Activated T-cell treated with anti-CD3 and anti-CD28 coated beads for 48 hours (primary cell): ENCODE results near the gene SMPDL3B.

Source experiments
- DNase-seq: peaks from one replicate; pipeline ENCODE4 v3.0.0-alpha.2; 2020; ENCODE audit warnings: low read depth

The SMPDL3B gene, protein sequence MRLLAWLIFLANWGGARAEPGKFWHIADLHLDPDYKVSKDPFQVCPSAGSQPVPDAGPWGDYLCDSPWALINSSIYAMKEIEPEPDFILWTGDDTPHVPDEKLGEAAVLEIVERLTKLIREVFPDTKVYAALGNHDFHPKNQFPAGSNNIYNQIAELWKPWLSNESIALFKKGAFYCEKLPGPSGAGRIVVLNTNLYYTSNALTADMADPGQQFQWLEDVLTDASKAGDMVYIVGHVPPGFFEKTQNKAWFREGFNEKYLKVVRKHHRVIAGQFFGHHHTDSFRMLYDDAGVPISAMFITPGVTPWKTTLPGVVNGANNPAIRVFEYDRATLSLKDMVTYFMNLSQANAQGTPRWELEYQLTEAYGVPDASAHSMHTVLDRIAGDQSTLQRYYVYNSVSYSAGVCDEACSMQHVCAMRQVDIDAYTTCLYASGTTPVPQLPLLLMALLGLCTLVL

DNA sequence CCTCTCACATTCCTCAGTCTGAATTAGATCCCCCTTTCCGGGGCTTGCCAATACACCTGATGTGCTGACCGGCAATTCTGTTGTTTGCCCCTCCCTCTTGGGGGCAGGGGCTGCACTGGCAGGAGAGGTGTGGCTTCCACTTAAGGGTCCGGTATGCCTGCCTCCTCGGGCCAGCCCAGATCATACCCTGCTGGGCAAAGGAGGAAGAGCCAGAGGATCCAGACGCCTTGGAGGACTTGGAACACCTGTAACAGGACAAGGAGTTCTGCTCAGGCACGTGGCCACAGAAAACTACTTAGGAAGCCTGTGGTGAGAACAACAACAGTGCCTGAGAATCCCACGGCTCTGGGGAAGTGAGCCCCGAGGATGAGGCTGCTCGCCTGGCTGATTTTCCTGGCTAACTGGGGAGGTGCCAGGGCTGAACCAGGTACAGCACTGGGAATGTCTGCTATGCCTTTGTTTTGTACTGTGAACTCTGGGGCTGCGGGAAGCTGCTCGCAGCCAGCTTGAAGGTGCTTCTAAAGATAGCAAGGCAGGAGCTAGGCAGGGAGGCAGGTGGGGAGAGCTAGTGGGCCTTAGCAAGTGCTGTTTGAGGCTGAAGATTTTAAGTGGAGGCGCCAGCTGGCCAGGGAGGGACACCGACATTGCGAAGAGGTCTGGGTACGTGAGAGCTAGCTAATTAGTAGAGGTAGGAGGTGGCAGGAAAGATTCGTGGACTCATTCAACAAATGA is at the start of gene SMPDL3B:
Gene SMPDL3B (plus strand): TSS at position 183 of the 732 bp plus-strand sequence. CDS start 184 bp downstream, at position 367.
- no peak for DNase-seq

DNA sequence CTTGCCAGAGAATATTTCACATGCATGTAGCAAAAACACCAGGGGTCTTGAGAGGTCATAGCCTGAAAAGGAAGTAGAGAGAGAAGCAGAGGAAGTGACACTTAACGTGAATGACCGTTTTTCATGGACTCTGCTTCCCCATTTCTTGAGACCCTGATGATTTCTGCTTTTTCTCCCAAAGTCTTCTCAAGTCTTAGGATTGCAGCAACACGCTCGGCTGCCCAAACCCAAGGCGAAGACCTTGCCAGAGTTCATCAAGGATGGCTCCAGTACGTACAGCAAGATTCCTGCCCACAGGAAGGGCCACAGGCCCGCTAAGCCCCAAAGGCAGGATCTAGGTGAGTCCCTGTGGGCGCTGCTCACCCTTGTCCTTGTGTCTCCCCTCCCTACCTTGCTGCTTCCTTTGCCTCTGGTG is 49.7 kb upstream of the SMPDL3B start:
- no peak for DNase-seq

DNA sequence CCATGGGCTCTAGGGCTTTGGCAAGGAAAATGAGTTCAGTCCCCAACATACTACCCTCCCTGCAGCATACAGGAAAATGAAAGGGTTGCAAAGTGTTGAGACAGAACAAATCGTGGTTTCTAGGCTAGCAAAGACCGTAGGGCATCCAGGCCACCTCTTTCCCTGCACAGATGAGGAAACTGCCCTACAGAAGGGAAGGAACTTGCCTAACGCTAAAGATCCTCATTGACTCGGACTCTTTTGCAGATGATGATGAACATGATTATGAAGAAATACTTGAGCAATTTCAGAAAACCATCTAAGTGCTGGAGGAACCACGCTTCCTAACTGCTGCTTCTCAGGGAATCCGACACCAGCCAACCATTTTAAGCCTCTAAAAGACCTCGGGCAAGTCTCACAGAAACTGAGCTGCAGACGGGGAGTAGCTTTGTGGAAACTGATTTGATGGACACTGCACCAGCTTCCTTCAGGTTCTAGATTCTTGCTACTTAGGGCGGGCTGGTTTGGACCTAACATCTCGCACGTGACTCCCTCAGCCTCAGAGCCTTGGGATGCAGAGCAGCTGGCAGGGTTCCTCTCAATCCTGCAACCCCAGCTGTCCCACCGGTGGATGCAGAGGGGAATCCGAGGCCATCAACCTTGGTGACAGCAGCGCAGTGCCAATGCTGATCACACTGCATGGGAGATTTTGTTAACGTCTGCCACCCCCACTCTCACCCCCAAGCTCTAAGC is 49.0 kb upstream of the SMPDL3B start:
- no peak for DNase-seq

DNA sequence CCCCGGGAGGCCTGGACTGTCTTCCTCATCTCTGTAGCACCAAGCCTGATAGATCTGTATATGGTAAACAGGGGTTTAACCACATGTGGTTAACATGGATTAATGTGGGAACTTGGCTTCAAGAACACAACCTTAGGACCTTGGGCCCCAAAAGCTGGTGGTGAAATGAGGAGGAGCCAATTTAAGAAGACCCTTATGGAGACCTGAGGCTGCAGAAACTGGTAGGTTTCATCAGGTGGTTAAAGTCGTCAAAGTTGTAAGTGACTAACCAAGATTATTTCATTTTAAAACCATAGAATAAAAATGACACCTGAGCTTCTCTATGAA is 48.5 kb upstream of the SMPDL3B start:
- no peak for DNase-seq

DNA sequence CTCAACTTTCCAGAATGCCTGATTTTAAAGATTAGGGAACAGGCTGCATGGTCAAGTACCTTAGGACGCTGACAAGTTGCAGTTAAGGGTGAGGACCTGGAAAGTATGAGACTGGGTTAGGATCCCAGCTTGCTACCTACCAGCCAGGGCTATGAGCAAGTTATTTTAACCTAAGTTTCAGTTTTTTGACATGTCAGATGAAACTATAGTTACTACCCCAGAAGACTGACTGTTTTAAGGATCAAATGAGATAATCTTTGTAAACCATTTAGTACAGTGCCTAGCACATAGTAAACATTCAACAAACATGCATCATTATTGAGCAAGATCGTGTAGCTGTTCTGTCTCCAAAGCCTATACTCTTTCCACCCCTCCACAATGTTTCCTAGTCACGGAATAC is 48.1 kb upstream of the SMPDL3B start:
- no peak for DNase-seq

DNA sequence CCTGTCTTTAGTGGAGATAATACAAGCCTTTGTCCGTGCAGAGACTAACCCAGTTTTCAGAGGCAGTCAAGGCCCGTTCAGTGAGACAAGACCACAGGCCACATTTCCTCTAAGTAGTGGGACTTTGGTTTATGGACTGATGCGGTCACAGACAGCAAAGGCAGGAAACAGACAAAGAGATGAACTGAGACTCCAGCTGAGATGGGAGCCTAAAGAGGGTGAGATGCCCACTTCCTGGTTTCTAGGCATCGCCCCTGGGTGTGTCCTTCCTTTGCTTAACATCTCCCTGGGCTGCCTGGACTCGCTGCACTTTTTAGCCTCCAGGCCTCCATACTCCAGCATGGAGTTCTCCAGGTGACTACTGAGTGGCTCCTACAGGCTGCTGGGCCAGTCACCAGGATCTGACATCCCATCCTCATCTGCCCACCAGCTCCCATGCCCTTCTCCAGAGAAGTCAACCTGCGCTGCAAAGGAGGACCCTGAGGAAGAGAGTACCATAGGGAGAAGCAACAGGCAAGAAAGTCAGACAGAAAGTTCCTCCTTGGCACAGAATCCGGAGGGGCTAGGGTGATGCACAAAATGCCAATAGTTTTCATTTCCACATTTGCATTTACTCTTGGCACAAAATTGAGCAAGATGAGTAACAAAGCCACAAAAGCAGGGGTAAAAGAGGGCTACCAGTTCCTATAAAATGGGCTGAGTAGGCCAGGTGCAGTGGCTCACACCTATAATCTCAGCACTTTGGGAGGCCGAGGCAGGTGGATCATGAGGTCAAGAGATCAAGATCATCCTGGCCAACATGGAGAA is 47.4 kb upstream of the SMPDL3B start:
- no peak for DNase-seq

DNA sequence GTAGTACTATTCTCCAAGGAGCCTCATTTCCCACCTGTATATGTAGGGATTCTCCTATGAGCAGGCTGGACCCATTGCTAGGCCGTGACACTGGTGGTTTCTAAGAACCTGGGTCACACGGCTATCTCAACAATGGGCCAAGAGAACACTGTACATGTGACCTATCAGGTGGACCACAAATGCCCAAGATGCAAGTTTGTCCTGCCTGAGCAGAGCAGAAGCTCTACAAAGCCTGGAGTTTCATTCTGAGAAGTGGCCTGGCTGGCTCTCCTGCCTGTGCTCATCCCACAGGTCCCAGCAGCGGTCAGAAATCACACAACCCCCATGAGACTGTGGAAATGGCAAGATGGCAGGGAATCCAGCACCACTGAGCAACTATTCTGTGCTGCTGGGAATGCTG is 45.3 kb upstream of the SMPDL3B start:
- no peak for DNase-seq

DNA sequence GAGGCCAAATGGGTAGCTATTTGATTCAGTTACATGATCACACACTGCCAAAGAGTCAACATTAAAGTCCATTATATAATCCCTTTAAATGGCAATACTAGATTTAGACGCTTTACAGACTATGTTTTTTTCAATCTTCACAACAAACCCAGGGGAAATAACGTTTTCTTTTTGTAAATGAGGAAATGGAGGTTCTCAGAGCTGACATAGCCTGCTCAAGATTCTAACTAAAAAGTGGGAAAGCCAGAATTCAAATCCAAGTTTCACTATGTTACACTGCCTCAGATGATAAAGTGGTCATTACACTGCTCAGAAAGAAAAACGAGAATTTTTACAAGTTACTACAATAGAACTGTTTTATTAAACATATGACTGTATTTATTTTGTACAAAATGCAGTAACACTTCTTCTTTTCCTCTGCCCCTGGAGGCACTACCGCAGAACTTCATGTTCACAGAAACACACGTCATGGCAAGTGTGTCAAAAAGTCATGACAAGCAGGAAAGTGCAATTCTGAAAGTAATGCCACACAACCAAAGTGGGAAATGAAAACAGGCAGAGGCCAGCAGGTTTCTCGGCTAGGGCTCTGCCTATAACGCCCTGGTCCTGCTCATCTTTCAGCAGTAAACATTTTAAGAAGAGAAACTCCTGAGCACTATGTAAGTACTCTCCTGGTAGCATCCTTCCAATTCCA is 43.5 kb upstream of the SMPDL3B start:
- DNase-seq, result no peak

DNA sequence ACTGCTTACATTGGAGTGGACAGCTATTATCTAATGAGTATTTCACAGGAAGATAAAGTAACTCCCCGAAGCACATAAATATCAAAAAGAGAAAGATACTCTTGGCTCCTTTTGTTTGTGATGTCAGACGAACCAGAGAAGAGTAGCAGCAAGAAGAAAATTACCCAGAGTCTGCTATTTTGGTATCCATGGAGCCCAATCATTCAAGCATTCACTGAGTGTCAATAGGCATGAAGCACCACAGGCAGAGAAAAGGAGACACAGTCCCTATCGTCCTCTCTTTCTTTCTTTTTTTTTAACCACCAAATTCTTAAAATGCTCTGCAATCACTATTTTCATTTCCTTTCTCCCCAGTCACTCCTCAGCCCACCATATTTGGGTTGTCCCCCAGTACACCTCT is 40.3 kb upstream of the SMPDL3B start:
- DNase-seq, result no peak

DNA sequence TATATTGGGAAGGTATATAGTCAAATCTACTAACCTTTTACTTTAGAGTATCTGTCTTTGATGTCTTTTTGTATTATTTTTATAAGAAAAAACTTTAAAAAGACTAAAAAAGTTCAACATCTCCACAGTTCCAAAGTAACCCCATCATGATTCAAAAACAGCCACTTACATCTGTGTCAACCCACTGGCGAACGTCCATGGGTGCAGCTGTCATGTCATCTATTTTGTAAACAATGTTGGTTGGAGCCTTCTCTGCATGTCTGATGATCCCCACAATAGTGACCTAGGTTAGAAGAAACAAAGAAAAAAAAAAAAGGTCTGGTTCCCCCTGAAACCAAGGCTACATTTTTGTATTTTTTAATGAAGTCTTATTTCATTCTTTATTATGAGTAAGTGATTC is 28.0 kb upstream of the SMPDL3B start:
- DNase-seq, result no peak

DNA sequence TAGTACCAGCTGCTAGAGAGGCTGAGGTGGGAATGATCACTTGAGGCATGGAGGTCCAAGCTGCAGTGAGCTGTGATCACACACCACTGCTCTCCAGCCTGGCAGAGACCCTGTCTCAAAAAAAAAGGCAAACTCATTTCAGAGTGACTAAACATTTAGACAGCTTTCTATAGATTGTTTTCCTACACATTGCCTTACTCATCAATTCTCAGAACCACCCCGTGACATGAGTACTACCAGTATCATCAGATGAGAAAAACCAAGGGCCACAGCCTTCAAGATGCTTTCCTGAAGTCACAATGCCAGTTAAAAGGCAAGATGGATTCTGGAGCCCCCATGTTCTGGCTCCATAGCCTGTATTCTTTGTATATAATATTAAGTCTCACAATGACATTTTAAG is 22.4 kb upstream of the SMPDL3B start:
- no peak for DNase-seq

DNA sequence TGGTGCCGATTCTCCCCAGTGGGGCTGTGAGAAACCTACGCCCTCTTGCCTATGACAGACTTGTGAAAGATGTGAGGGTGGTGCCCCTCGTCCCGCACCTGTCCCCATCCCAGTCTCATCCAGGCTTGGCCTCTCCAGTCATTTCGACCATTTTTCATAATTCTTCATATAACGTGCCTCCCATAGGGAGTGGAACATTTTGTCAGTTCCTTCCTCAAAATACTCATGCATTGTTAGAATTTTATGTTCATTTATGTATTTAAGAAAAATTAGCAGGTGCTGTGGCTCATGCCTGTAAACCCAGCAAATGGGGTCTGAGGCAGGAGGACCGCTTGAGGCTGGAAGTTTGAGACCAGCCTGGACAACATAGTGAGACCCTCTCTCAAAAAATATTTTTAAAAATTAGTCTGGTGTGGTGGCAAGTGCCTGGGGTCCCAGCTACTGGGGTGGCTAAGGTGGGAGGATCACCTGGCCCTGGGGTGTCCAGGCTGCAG is 19.7 kb upstream of the SMPDL3B start:
- no peak for DNase-seq

DNA sequence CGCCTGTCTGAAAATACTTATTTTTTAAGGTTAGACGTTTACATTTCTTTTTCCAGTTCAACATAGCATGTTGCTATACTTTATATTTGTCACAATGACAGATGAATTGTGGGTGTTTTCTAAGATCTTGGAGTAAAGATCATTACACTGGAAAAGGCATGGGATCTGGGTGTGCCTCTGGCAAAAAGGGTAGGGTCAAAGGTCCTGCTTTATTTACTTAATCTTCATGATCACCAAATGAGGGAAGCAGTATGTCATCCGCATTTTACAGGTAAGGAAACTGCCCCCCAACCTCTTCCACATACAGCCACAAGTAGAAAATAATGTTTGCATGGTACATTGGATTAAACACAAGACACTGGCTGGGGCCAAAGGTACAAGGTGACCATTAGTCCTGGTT is 12.5 kb upstream of the SMPDL3B start:
- no peak for DNase-seq

DNA sequence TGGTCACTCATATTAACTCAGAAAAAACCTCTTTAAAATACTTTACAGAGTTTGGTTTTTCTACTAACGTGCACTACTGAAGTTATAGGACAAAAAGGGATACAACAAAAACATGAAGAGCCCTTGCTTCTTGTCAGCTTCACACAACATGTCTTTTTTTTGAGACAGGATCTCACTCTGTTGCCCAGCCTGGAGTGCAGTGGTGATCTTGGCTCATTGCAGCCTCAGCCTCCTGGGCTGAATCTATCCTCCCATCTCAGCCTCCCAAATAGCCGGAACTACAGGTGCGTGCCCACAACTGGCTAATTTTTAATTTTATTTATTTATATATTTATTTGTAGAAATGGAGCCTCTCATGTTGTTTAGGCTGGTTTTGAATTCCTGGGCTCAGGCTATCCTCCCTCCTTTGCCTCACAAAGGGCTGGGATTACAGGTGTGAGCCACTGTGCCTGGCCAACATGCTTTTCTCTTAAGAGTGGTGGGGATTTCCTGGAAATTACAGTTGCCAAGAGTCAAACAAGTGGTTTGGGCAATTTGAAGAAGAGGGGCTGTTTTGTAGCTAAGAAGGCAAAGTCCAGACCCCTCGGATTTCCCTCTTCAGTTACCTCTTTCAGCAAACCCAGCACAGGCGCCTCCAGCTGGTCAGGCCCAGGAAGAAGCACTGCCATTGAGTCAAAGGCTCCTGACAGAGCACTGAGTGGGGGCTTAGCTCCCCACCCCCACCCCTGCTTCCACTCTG is 6.4 kb upstream of the SMPDL3B start:
- no peak for DNase-seq

DNA sequence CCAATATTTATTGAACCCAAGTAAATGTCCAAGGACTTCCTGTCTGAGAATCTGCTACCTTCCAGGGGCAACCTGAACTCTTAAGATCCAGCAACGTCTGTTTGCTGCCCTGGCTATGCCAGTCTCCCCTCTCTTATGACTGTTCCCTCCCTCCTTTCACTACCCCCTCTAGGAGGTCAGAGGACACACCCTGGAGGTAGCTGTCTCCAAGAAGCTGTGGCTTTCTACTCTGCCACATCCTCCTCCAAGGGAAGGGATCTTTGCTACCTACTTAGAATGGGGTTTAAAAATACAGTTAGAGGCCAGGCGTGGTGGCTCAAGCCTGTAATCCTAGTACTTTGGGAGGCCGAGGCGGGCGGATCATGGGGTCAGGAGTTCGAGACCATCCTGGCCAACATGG is 3.6 kb upstream of the SMPDL3B start:
- no peak for DNase-seq

DNA sequence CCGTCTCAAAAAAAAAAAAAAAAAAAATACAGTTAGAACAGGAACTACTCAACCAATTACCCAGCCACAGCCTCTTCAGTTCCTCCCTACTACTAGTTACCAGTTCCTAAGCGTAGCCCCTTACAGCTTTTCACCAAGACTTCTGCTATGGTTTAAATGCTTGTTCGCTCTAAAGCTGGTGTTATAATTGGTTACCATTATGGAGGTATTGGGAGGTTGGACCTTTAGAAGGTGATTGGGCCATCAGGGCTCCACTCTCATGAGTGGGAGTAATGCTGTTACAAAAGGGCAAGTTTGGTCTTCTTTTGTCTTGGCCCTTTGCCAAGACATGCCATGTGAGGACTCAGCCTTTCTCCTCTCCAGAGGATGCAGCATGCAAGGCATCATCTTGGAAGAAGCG is 3.0 kb upstream of the SMPDL3B start:
- no peak for DNase-seq

DNA sequence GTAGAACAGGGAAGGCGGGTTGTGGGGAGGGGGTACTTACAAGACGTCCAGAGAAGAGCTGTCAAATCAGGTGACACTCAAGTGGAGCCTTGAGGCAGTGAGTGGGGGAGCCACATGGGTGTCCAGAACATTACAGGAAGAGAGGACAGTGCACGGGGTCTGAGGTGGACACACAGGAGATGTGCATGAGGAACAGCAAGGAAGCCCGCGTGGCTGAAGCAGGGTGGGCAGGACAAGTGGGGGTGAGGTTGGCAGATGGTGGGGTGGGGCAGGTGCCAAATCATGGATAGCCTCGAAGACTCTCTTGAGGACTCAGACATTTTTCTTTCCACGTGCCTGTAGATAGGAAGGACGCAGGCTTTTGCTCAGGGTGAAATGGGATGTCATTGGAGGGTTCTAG is 921 bp downstream of the SMPDL3B start:
- DNase-seq, result no peak

DNA sequence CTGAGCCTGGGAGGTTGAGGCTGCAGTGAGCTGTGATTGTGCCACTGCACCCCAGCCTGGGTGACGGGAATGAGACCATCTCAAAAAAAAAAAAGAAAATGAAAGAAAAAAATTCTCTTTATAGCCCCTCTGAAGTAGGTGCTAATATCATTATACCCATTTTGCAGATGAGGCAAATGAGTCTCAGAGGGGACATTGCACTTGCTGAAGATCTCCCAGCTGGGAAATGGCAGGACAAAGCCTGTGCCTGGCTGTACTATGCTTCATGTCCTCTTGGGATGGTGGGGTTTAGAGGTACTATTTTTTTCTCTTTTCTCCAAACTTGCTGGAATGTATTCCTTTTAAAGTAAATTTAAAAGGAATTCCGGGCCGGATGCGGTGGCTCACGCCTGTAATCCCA is 1.6 kb downstream of the SMPDL3B start:
- no peak for DNase-seq

DNA sequence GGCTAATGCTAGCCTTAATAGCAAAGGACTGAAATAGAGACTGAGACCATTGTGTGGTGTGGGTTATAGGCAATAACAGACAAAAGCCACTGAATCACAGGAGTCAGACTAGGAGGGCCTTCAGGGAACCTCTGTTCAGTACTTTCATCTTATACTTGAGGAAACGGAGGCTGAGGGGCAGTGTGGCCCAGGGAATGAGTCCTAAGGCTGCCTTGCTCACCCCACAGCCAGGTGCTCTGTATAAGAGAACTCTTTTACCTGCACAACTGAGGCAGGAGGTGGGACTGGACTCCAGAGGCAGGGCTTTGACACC is 2.7 kb downstream of the SMPDL3B start:
- DNase-seq, result no peak

DNA sequence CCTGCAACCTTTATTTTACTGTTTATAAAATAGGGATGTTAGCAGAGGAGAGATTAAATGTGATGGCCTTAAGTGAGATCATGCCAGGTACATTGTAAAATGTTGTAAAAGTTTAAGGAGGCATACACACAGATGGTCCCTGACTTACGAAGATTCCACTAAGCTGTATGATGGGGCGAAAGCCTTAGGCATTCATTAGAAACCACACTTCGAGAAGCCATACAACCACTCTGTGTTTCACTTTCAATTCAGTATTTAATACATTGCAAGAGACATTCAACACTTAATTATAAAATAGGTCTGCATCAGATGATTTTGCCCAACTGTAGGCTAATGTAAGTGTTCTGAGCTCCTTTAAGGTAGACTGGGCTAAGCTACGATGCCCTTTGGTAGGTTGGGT is 3.7 kb downstream of the SMPDL3B start:
- DNase-seq, result no peak

DNA sequence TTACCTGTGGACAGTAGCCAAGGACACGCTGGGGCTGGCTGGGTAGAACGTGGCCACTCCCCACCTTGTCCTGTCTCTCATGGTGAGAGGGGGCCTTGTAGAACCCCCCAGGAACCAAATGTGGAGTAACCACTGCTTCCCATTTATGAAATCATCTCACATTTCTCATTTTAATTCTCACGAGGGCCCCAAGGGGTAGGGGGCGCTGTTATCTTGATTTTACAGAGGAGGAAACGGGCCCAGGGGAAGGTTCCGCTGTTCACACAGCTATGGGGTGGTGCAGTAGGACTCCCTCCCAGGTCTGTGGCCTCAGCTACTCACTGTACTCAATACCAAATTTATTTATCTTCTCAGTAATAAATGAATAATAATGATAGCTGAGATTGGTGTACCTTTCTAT is 5.5 kb downstream of the SMPDL3B start:
- DNase-seq, result peak; percentile 61
